IMR-90 (cell line): Measurements from ENCODE around the gene TCF4.
A peak's percentile ranks its signal among the peaks of the same experiment; 100 is the strongest.

Source experiments
- CTCF ChIP-seq: conservative IDR thresholded peaks from 2 replicates; pipeline ENCODE4 v1.5.1; 2012; ENCODE audit warnings: mild to moderate bottlenecking, low read depth, low read length, improper control_type of control experiment
- MAFK ChIP-seq: IDR thresholded peaks from 2 replicates; pipeline ENCODE4 v1.6.1; 2012; ENCODE audit warnings: low read depth, low read length, improper control_type of control experiment
- MAZ ChIP-seq: IDR thresholded peaks from 2 replicates; pipeline ENCODE4 v1.6.1; 2012; ENCODE audit warnings: low read depth, mild to moderate bottlenecking, low read length, improper control_type of control experiment, moderate library complexity, borderline replicate concordance
- MXI1 ChIP-seq: IDR thresholded peaks from 2 replicates; pipeline ENCODE4 v1.6.1; 2012; ENCODE audit warnings: low read depth, mild to moderate bottlenecking, low read length, moderate library complexity, borderline replicate concordance
- POLR2A ChIP-seq: IDR thresholded peaks from 2 replicates; pipeline ENCODE4 v1.6.1; 2012; ENCODE audit warnings: mild to moderate bottlenecking, low read depth, low read length
- USF2 ChIP-seq: fragments of 150-350 bp; IDR thresholded peaks from 2 replicates; pipeline ENCODE4 v1.6.1; 2017; ENCODE audit warnings: mild to moderate bottlenecking, antibody characterized with exemption, low read length, low read depth

- TF ChIP-seq MAZ (no peak), USF2 (no peak), CTCF (no peak), MXI1 (no peak), MAFK (no peak), POLR2A (peak; percentile 56; the same call in 1 of the 2 replicates)
Measured at GRCh38 chr18:55509631-55510324, 78.2 kb downstream of the TCF4 start.
